Measurements from ENCODE around the gene CCDC102B. TPM values are rescaled to one million over a fixed set of nuclear protein-coding genes. Genes with fewer than 3 reads are reported as not detected.
"Not testable (repeated sequence)": the region's sequence is repeated elsewhere in the genome, so short reads cannot be mapped to it uniquely, and the experiment has no call there.

Gene CCDC102B
- total RNA-seq, 1 donor from 2014 or later: 4.4 TPM

- intact Hi-C loops (cut with DNase I): no loop called here
- ATAC-seq (ENCODE audit: poor library complexity) (no peak), DNase-seq (no peak)
Measured at GRCh38 chr18:68873003-68873402, 75.1 kb downstream of the CCDC102B start.

GRCh38 chr18:68874361-68874760, 76.5 kb downstream of the CCDC102B start:
- no peak for DNase-seq
- no peak for ATAC-seq (ENCODE audit: poor library complexity)
- intact Hi-C loops (cut with DNase I): no loop called here

- DNase-seq; intact Hi-C loops (cut with DNase I); ATAC-seq (ENCODE audit: poor library complexity): not testable (repeated sequence)
Measured at GRCh38 chr18:68879947-68880346, 82.1 kb downstream of the CCDC102B start.

- no peak for ATAC-seq (ENCODE audit: poor library complexity)
- intact Hi-C loops (cut with DNase I): no loop called here
- no peak for DNase-seq
Measured at GRCh38 chr18:68887410-68887809, 89.5 kb downstream of the CCDC102B start.

- no peak for DNase-seq
- ATAC-seq (ENCODE audit: poor library complexity): peak; percentile 46
- intact Hi-C loops (cut with DNase I): no loop called here
Measured at GRCh38 chr18:68893354-68893753, 95.5 kb downstream of the CCDC102B start.

- intact Hi-C loops (cut with DNase I): no loop called here
- ATAC-seq (ENCODE audit: poor library complexity) (no peak), DNase-seq (no peak)
Measured at GRCh38 chr18:68897286-68897685, 99.4 kb downstream of the CCDC102B start.

- DNase-seq (no peak), ATAC-seq (ENCODE audit: poor library complexity) (no peak)
- intact Hi-C loops (cut with DNase I): no loop called here
Measured at GRCh38 chr18:68909579-68909978, 111.7 kb downstream of the CCDC102B start.

GRCh38 chr18:68915061-68915460, 117.2 kb downstream of the CCDC102B start:
- intact Hi-C loops (cut with DNase I): no loop called here
- no peak for DNase-seq
- no peak for ATAC-seq (ENCODE audit: poor library complexity)

GRCh38 chr18:68916734-68917133, 118.9 kb downstream of the CCDC102B start:
- no peak for DNase-seq
- intact Hi-C loops (cut with DNase I): no loop called here
- ATAC-seq (ENCODE audit: poor library complexity): no peak

GRCh38 chr18:68918216-68918615, 120.3 kb downstream of the CCDC102B start:
- DNase-seq (no peak), ATAC-seq (ENCODE audit: poor library complexity) (no peak)
- intact Hi-C loops (cut with DNase I): no loop called here

- intact Hi-C loops (cut with DNase I): no loop called here
- no peak for ATAC-seq (ENCODE audit: poor library complexity)
- DNase-seq: no peak
Measured at GRCh38 chr18:68919900-68920299, 122.0 kb downstream of the CCDC102B start.

- no peak for DNase-seq
- intact Hi-C loops (cut with DNase I): no loop called here
- no peak for ATAC-seq (ENCODE audit: poor library complexity)
Measured at GRCh38 chr18:68922392-68922791, 124.5 kb downstream of the CCDC102B start.

- no peak for ATAC-seq (ENCODE audit: poor library complexity)
- intact Hi-C loops (cut with DNase I): no loop called here
- DNase-seq: no peak
Measured at GRCh38 chr18:68925268-68925667, 127.4 kb downstream of the CCDC102B start.

GRCh38 chr18:68928762-68929675, 131.1 kb downstream of the CCDC102B start:
- ATAC-seq (ENCODE audit: poor library complexity) (no peak), DNase-seq (no peak)
- intact Hi-C loops (cut with DNase I): no loop called here

GRCh38 chr18:68935686-68936085, 137.8 kb downstream of the CCDC102B start:
- intact Hi-C loops (cut with DNase I): no loop called here
- DNase-seq (no peak), ATAC-seq (ENCODE audit: poor library complexity) (no peak)

GRCh38 chr18:68937029-68937599, 139.2 kb downstream of the CCDC102B start:
- DNase-seq: no peak
- intact Hi-C loops (cut with DNase I): no loop called here
- ATAC-seq (ENCODE audit: poor library complexity): no peak

- ATAC-seq (ENCODE audit: poor library complexity) (no peak), DNase-seq (no peak)
- intact Hi-C loops (cut with DNase I): no loop called here
Measured at GRCh38 chr18:68940039-68940438, 142.2 kb downstream of the CCDC102B start.

GRCh38 chr18:68940754-68941153, 142.9 kb downstream of the CCDC102B start:
- ATAC-seq (ENCODE audit: poor library complexity) (no peak), DNase-seq (no peak)
- intact Hi-C loops (cut with DNase I): no loop called here

GRCh38 chr18:68942230-68942629, 144.3 kb downstream of the CCDC102B start:
- no peak for ATAC-seq (ENCODE audit: poor library complexity)
- intact Hi-C loops (cut with DNase I): no loop called here
- DNase-seq: no peak

- intact Hi-C loops (cut with DNase I); ATAC-seq (ENCODE audit: poor library complexity); DNase-seq: not testable (repeated sequence)
Measured at GRCh38 chr18:68943861-68944260, 146.0 kb downstream of the CCDC102B start.
